Neural cell (in vitro differentiated cells): ENCODE measurements around the gene COL4A1. TPM values are rescaled to one million over a fixed set of nuclear protein-coding genes. Genes with fewer than 3 reads are reported as not detected.

ENCODE experiments used
- H2AFZ ChIP-seq: fragments of 200-600, 300-800 bp; sonication (generic), shearing (Covaris generic); 2 replicates; pipeline ENCODE4 v1.6.0; 2014; ENCODE audit warnings: low read depth, mild to moderate bottlenecking, antibody characterized with exemption, low read length, moderate library complexity
- H3F3A ChIP-seq: fragments of 200-600 bp; shearing (Covaris generic); 2 replicates; pipeline ENCODE4 v1.6.1; 2016; ENCODE audit warnings: mild to moderate bottlenecking, moderate library complexity, mixed read lengths, antibody characterized with exemption, low read length; ENCODE audit not compliant: insufficient read depth, poor library complexity, severe bottlenecking
- H3K27ac ChIP-seq: fragments of 200-600, 300-800 bp; sonication (generic), shearing (Covaris generic); 2 replicates; pipeline ENCODE4 v1.5.1; 2014; ENCODE audit warnings: mild to moderate bottlenecking, low read length, moderate library complexity
- H3K27me3 ChIP-seq: fragments of 300-800, 200-600 bp; sonication (generic), shearing (Covaris generic); 2 replicates; pipeline ENCODE4 v1.6.0; 2014; ENCODE audit warnings: mild to moderate bottlenecking, low read depth, low read length, moderate library complexity; ENCODE audit not compliant: insufficient read depth
- H3K36me3 ChIP-seq: fragments of 300-800, 200-600 bp; sonication (generic), shearing (Covaris generic); 2 replicates; pipeline ENCODE4 v1.5.1; 2014; ENCODE audit warnings: mild to moderate bottlenecking, antibody characterized with exemption, low read length, moderate library complexity; ENCODE audit not compliant: insufficient read depth
- H3K4me2 ChIP-seq: fragments of 300-800, 200-600 bp; sonication (generic), shearing (Covaris generic); 2 replicates; pipeline ENCODE4 v1.6.0; 2014; ENCODE audit warnings: mild to moderate bottlenecking, low read length
- H3K4me3 ChIP-seq: fragments of 300-800, 200-600 bp; sonication (generic), shearing (Covaris generic); 2 replicates; pipeline ENCODE4 v1.5.1; 2014; ENCODE audit warnings: mild to moderate bottlenecking, low read length, moderate library complexity
- H3K79me2 ChIP-seq: fragments of 200-600 bp; shearing (Covaris generic); replicated peaks from 2 replicates; pipeline ENCODE4 v1.6.0; 2014; ENCODE audit warnings: mild to moderate bottlenecking, low read length, moderate library complexity; ENCODE audit not compliant: insufficient read depth
- H3K9ac ChIP-seq: fragments of 300-800, 200-600 bp; sonication (generic), shearing (Covaris generic); 2 replicates; pipeline ENCODE4 v1.6.1; 2016; ENCODE audit warnings: mild to moderate bottlenecking, low read length, mixed read lengths
- H3K9me2 ChIP-seq: fragments of 200-600 bp; shearing (Covaris generic); 2 replicates; pipeline ENCODE4 v1.6.1; 2016; ENCODE audit warnings: mild to moderate bottlenecking, low read length, mixed read lengths; ENCODE audit not compliant: insufficient read depth
- H3K9me3 ChIP-seq: fragments of 200-600, 300-800 bp; sonication (generic), shearing (Covaris generic); 2 replicates; pipeline ENCODE4 v1.6.1; 2016; ENCODE audit warnings: mild to moderate bottlenecking, mixed run types, low read length, moderate library complexity, mixed read lengths
- H4K20me1 ChIP-seq: fragments of 200-600 bp; shearing (Covaris generic); 2 replicates; pipeline ENCODE4 v1.6.1; 2016; ENCODE audit warnings: mild to moderate bottlenecking, mixed run types; ENCODE audit not compliant: insufficient read depth
- EP300 ChIP-seq: fragments of 450-650 bp; conservative IDR thresholded peaks from 2 replicates; pipeline ENCODE4 v1.6.1; 2014; ENCODE audit warnings: antibody characterized with exemption, mild to moderate bottlenecking, moderate library complexity; ENCODE audit not compliant: poor library complexity, severe bottlenecking
- MXI1 ChIP-seq: fragments of 450-650 bp; conservative IDR thresholded peaks from 2 replicates; pipeline ENCODE4 v1.6.1; 2014; ENCODE audit warnings: antibody characterized with exemption, mild to moderate bottlenecking; ENCODE audit not compliant: poor library complexity, severe bottlenecking
- POLR2AphosphoS5 ChIP-seq: IDR thresholded peaks from 2 replicates; pipeline ENCODE4 v1.6.1; 2012
- RAD21 ChIP-seq: fragments of 450-650 bp; conservative IDR thresholded peaks from 2 replicates; pipeline ENCODE4 v1.6.1; 2014; ENCODE audit warnings: antibody characterized with exemption, mild to moderate bottlenecking, moderate library complexity
- SMC3 ChIP-seq: fragments of 450-650 bp; conservative IDR thresholded peaks from 2 replicates; pipeline ENCODE4 v1.6.1; 2014; ENCODE audit warnings: antibody characterized with exemption, mild to moderate bottlenecking, moderate library complexity; ENCODE audit not compliant: poor library complexity
- TAF1 ChIP-seq: IDR thresholded peaks from 2 replicates; pipeline ENCODE4 v1.6.1; 2012; ENCODE audit warnings: low read depth
- polyA plus RNA-seq: library from polyadenylated mRNA; depleted of rRNA; stranded (reverse); fragments of >200 nt; gene quantifications from 2 replicates; pipeline ENCODE4 v1.2.3, GENCODE V29; 2014
- TF ChIP-seq, protein P1 (sequence below): IDR thresholded peaks from 2 replicates; pipeline ENCODE4 v1.6.1; 2012; ENCODE audit warnings: borderline replicate concordance

Gene COL4A1
- polyA plus RNA-seq, 1 donor from 2014 or later: 13.1 TPM

DNA sequence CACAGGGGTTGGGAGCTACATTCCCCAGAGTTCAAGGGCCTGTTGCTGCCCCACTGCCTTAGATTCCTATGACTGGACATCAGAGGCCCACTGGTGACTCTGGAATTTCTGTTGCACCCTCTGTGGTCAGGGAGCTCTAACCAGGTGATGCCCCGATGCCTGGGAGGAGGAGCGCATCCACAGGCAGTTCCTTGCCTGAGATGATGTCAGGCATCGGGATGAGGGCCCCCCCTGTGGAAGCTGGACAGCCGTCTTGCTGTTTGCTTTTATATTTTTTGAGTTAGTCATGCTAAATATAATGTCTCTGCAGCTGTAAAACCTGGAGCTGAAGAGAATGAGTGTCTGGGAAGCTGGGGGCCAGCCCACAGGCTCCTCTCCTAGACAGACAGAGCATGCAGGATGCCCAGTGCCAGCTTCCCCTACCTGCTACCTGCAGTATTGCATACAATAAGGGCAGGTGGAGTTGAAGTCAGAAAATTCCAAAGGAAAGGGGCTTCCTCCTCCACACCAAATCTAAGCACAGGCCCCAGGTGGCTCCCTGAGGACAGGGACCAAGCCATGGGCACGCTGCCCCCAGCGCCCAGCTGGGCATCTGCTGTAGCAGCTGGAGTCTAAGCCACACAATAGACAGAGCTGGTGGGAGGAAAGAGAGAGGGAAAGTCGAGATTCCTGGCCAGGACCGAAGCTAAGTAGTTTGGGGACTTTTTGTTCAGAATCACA lies 16.4 kb upstream of the COL4A1 start:
- Histone ChIP-seq H4K20me1 (no peaks in the 10 kb centered on the region), H3K9me2 (no peaks in the 10 kb centered on the region), H3K4me2 (no peak overlapping the region), H3K27me3 (no peaks in the 10 kb centered on the region), H3K4me3 (no peak overlapping the region), H3K9ac (no peak overlapping the region), H3K9me3 (no peaks in the 10 kb centered on the region), H2AFZ (no peak overlapping the region), H3K27ac (no peak overlapping the region), H3F3A (no peaks in the 10 kb centered on the region), H3K36me3 (no peaks in the 10 kb centered on the region), H3K79me2 (no peaks in the 10 kb centered on the region)
- no peak for TF ChIP-seq POLR2AphosphoS5
- TF ChIP-seq TAF1: no peak
- TF ChIP-seq EP300: no peak
- TF ChIP-seq, protein P1, sequence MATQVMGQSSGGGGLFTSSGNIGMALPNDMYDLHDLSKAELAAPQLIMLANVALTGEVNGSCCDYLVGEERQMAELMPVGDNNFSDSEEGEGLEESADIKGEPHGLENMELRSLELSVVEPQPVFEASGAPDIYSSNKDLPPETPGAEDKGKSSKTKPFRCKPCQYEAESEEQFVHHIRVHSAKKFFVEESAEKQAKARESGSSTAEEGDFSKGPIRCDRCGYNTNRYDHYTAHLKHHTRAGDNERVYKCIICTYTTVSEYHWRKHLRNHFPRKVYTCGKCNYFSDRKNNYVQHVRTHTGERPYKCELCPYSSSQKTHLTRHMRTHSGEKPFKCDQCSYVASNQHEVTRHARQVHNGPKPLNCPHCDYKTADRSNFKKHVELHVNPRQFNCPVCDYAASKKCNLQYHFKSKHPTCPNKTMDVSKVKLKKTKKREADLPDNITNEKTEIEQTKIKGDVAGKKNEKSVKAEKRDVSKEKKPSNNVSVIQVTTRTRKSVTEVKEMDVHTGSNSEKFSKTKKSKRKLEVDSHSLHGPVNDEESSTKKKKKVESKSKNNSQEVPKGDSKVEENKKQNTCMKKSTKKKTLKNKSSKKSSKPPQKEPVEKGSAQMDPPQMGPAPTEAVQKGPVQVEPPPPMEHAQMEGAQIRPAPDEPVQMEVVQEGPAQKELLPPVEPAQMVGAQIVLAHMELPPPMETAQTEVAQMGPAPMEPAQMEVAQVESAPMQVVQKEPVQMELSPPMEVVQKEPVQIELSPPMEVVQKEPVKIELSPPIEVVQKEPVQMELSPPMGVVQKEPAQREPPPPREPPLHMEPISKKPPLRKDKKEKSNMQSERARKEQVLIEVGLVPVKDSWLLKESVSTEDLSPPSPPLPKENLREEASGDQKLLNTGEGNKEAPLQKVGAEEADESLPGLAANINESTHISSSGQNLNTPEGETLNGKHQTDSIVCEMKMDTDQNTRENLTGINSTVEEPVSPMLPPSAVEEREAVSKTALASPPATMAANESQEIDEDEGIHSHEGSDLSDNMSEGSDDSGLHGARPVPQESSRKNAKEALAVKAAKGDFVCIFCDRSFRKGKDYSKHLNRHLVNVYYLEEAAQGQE: no peak
- no peak for TF ChIP-seq RAD21
- no peak for TF ChIP-seq SMC3

DNA sequence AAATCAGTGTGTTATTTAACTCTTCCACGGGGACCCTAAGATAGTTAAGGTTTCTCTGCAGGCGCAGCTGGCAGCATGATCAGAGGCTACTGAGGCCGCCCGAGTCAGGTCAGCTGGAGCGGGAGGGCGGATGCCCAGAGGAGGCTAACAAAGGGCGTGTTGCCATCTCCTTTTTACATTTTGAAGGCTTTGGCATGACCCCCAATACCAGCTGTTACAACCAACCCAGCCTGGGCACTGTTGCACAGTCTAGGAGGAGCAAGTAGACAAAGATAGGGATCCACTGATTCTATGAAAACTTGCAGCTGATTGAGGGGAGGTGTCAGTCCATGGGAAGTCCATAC lies 15.8 kb upstream of the COL4A1 start:
- Histone ChIP-seq H3K4me2 (no peak overlapping the region), H4K20me1 (no peaks in the 10 kb centered on the region), H3K9me2 (no peaks in the 10 kb centered on the region), H3K4me3 (no peak overlapping the region), H3K9ac (no peak overlapping the region), H3K36me3 (no peaks in the 10 kb centered on the region), H2AFZ (no peak overlapping the region), H3F3A (no peaks in the 10 kb centered on the region), H3K9me3 (no peaks in the 10 kb centered on the region), H3K79me2 (no peaks in the 10 kb centered on the region), H3K27me3 (no peaks in the 10 kb centered on the region), H3K27ac (no peak overlapping the region)
- TF ChIP-seq MXI1 (no peak), EP300 (no peak)
- TF ChIP-seq, protein P1: no peak
